UCSD-AML1 (cell line): ENCODE data around the gene BEAN1.

Experiments
- DNase-seq: peaks from one replicate; lab custom pipeline; 2025; ENCODE audit not compliant: unreplicated experiment; lab: John Stamatoyannopoulos, UW

Gene BEAN1, protein sequence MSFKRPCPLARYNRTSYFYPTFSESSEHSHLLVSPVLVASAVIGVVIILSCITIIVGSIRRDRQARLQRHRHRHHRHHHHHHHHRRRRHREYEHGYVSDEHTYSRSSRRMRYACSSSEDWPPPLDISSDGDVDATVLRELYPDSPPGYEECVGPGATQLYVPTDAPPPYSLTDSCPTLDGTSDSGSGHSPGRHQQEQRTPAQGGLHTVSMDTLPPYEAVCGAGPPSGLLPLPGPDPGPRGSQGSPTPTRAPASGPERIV

DNA sequence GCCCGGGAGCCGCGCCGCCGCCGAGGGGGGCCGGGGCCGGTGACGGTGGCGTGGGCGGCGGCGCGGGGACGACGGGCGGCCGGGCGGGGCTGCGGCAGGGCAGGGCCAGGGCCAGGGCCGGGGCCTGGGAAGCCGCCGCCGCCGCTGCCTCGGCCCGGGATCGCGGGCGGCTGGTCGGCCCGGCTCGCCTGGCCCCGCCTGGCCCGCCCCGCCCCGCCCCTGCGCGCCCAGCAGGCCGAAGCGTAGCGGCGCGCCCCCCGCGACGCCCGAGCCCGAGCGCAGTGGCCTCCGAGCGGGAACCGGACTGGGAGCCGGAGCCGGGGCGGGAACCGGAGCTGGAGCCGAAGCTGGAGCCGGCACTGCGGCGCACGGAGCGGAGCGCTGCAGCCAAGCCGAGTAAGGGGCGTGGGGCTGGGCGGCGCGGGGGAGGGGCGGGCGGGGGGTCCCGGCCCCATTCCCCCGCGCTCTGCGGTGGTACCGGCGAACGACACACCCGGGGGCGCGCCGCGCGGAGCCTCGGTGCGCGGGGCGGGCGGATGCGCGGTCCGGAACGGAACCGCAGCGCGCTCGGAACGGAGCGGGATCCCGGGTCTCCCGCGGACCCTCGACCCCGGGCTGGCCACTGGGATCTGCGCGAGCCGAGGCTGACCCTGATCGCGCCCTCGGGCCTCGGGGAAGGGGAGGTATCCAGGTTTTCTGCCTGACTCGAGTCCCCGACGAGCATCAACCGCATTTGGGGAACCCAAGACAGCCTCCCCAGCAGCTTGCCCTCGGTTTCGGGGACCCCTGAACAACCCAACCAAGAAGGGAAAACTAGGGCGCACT is at the start of gene BEAN1:
TSS of gene BEAN1 (plus strand) at position 260 of the 825 bp plus-strand sequence. CDS start 10,382 bp downstream, outside the sequence.
- no peak for DNase-seq

GRCh38 chr16:66377324-66377723 is 49.8 kb upstream of the BEAN1 start:
- DNase-seq = no peak

- DNase-seq = no peak
Measured at GRCh38 chr16:66378741-66379570, 48.1 kb upstream of the BEAN1 start.

DNA sequence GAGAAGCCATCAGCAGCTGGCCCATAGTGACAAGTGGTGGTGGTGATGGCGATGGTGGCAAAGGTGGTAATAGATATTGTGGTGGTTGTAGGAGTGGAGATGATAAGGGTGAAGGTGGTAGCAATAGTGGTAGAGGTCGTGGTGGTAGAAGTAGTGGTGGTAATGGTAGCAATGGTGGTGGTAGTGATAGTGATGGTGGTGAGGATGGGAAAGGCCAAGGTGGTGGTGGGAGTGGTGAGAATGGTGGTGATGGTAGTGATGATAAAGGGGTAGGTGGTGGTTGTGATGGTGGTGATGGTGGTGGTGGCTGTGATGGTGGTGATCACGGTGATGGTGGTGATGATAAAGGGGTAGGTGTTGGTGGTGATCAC is 47.5 kb upstream of the BEAN1 start:
- DNase-seq = no peak

DNA sequence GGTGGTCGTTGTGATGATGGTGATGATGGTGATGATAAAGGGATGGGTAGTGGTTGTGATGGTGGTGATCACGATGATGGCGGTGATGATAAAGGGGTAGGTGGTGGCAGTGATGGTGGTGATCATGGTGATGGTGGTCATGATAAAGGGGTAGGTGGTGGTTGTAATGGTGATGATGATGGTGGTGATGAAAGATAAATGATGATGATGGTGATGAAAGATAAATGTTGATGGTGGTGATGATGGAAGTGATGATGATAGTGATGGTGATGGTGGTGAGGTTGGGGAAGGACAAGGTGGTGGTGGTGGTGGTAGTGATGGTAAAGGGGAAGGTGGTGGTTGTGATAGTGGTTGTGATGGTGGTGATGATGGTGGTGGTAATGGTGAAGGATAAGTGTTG is 46.7 kb upstream of the BEAN1 start:
- DNase-seq = no peak

GRCh38 chr16:66381585-66382170 is 45.4 kb upstream of the BEAN1 start:
- DNase-seq = no peak

DNA sequence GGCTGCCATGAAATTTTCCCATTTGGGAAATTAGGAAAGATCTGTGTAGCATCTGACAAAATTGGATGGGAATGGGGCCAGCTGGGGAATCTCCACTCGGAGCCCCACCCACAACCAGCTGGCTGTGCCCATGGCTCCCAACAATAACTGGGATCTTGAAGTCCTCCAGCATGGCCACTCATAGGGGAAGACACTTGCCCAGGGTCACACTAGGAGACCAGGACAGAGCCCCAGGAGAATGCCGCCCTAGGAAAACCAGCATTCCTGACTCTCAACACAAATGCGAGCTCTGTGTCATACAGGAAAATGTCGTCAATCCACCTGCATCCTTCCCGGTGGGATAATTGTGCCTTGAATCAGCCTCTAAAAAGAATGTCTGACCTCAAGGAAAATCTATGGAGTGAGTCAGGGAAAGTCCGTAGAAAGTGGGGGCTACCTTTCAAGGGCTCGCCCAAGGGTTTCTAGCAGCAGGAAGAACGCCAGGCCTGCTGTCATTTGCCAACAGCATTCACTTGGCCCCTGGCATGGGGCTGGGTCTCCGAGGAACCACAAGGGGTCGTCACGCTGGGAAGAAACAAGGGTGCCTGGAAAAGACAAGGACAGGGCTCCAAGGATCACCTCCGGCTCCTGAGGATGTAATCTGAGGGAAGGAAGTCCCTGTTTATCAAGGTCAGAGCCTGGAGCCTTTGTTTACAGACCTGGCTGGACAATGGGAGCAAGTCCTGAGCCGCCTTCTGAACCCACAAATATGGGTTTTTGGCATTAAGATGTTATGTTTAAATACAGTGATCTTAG is 44.7 kb upstream of the BEAN1 start:
- DNase-seq = no peak

GRCh38 chr16:66382966-66383299 is 44.2 kb upstream of the BEAN1 start:
- no peak for DNase-seq

GRCh38 chr16:66383551-66383950 is 43.5 kb upstream of the BEAN1 start:
- no peak for DNase-seq

DNA sequence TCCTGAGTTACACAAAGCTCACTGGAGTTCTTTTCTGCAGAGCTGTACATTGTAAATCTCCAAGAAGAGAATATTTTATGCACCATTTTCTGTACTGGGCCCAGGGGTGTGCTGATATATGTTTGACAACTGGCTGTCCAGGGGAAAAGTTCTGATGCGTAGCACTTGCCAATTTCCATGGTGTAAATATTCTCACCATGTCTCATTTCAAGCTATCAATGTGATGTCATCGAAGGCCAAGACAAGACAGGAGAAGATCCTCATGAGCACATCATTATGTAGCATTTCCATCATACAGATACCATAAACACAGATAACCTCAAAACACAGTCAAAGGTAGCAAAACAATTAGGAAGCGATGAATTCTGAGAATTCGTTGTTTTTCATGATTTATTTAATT is 41.7 kb upstream of the BEAN1 start:
- no peak for DNase-seq

GRCh38 chr16:66386629-66387622 is 40.2 kb upstream of the BEAN1 start:
- DNase-seq = no peak

DNA sequence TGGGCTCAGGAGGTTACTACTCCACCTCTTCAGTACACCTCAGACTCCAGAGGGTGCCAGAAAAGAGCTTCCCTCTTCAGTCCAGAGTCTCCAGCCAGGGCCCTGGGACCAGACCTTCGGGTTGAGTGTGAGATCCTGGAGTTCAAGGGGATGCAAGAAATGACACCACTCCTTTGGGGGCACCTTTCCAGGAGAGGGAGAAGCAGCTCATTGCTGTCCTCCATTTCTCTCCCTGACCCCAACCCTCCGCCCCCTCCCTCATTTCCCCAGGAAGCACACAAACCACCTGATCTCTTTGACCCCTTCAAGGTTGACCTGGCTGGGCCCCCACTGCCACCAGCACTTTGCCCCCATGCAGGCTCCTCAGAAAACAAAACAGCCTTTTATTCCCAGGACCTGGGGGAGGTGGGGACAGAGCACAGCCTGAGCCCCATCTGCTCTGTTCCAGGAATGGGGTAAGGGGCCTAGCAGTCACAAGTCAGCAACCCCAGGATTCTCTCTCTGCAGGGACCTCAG is 39.2 kb upstream of the BEAN1 start:
- no peak for DNase-seq

GRCh38 chr16:66388350-66389139 is 38.5 kb upstream of the BEAN1 start:
- no peak for DNase-seq

- no peak for DNase-seq
Measured at GRCh38 chr16:66389256-66390176, 37.6 kb upstream of the BEAN1 start.

DNA sequence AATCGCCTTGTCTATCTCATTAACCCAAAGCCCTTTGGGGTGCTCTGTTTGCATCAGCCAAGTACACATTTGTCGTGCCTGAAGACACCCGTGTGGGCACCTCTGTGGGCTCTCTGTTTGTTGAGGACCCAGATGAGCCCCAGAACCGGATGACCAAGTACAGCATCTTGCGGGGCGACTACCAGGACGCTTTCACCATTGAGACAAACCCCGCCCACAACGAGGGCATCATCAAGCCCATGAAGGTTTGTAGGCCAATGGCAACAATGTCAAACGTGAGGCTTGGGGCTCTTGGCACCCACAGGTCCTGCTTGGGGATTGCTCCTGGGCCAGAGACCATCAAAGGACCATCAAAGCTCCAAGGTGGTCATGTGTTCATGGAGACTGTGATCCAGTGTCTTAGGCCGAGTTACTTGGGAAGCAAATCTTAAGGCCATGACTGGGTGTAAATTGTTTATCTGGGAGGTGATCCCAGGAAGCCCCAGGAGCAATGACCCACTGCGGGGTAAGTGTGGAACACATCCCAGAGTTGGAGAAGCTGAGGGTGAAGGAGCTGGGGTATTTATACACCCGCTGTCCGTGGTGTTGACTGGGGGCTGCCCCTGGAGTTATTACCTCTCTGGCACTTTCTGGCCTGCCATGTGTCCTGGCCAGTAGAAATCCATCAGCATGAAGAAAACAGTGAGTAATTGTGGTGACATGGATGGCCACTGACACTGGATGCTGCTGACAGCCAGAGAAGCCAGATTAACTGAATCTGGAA is 36.6 kb upstream of the BEAN1 start:
- DNase-seq = no peak
